ENCODE data around the gene MRPL33. TPM values are rescaled to one million over a fixed set of nuclear protein-coding genes. Genes with fewer than 3 reads are reported as not detected.

MRPL33 gene
- polyA plus RNA-seq, 3 donors = 67.4 to 341 (median 331) TPM

- Mint-ChIP-seq H3K27ac (no peak overlapping the region), H3K36me3 (no peaks in the 10 kb centered on the region), H3K9me3 (peaks cover 2 to 12% (median 6%) of the 10 kb centered on the region in 7 donors)
Observed at GRCh38 chr2:27730980-27731691, 40.4 kb upstream of the MRPL33 start.

DNA sequence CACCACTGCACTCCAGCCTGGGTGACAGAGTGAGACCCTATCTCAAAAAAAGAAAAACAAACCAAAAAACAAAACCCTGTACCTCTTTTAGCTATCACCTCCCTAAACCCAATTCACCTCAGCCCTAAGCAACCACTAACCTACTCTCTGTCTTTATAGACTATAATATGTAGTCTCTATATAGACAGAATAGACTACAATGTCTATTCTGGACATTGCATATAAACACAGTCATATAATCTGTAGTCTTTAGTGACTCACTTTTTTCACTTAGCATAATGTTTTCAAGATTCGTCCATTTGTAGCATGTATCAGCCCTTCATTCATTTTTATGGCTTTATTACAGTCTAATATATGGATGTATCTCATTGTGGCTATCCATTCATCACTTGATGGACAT lies 37.2 kb upstream of the MRPL33 start:
- no peak for DNase-seq
- no peak overlapping the region for H3K4me3 ChIP-seq (replicated peaks in 1 of 3; ENCODE audit: low read depth in 2 of 3, low read length in 3 of 3)
- H3K27me3 ChIP-seq (ENCODE audit: control insufficient read depth in 2 of 2, insufficient read depth in 2 of 2, low read length in 2 of 2) = no peaks in the 10 kb centered on the region
- no peaks in the 10 kb centered on the region for H3K79me2 ChIP-seq (ENCODE audit: insufficient read depth, low read length)
- WGBS (ENCODE audit: insufficient coverage) = no CpG with 5 or more reads among the region's 1 CpG
- peaks cover 2 to 12% (median 6%) of the 10 kb centered on the region in 7 donors for H3K9me3 Mint-ChIP-seq
- H3K36me3 Mint-ChIP-seq = no peaks in the 10 kb centered on the region
- no peak overlapping the region for H3K27ac ChIP-seq (ENCODE audit: low read depth in 1 of 2, low read length in 2 of 2)
- no peaks in the 10 kb centered on the region for H3K36me3 ChIP-seq (replicated peaks in 1 of 2; ENCODE audit: control insufficient read depth in 1 of 2, insufficient read depth in 2 of 2, low read length in 2 of 2)
- no peaks in the 10 kb centered on the region for H4K20me1 ChIP-seq (ENCODE audit: insufficient read depth, low read length)
- H3K9me3 ChIP-seq (replicated peaks in 1 of 2; ENCODE audit: control insufficient read depth in 1 of 2, insufficient read depth in 1 of 2, low read length in 2 of 2) = peaks cover 0 to 5% of the 10 kb centered on the region in 2 donors
- H3K9ac ChIP-seq (ENCODE audit: insufficient read depth, low read length, poor library complexity, severe bottlenecking) = no peak overlapping the region
- peaks cover 3 to 11% (median 4%) of the 10 kb centered on the region in 3 donors for H3K27me3 Mint-ChIP-seq (ENCODE audit: low read depth in 3 of 3)
- no peak overlapping the region for H3K27ac Mint-ChIP-seq
- H3K4me2 ChIP-seq (replicated peaks; ENCODE audit: extremely low read depth, low read length, poor library complexity, severe bottlenecking) = no peak overlapping the region
- intact Hi-C loops (cut with micrococcal nuclease) = no loop called here
- no peak overlapping the region for H2AFZ ChIP-seq (ENCODE audit: insufficient read depth, low read depth, low read length, poor library complexity, severe bottlenecking)
- H3K4me1 ChIP-seq (ENCODE audit: control insufficient read depth in 1 of 2, insufficient read depth in 2 of 2, low read length in 2 of 2) = peaks cover 15 to 24% of the 10 kb centered on the region in 2 donors
- TF ChIP-seq, protein P1, sequence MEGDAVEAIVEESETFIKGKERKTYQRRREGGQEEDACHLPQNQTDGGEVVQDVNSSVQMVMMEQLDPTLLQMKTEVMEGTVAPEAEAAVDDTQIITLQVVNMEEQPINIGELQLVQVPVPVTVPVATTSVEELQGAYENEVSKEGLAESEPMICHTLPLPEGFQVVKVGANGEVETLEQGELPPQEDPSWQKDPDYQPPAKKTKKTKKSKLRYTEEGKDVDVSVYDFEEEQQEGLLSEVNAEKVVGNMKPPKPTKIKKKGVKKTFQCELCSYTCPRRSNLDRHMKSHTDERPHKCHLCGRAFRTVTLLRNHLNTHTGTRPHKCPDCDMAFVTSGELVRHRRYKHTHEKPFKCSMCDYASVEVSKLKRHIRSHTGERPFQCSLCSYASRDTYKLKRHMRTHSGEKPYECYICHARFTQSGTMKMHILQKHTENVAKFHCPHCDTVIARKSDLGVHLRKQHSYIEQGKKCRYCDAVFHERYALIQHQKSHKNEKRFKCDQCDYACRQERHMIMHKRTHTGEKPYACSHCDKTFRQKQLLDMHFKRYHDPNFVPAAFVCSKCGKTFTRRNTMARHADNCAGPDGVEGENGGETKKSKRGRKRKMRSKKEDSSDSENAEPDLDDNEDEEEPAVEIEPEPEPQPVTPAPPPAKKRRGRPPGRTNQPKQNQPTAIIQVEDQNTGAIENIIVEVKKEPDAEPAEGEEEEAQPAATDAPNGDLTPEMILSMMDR (IDR thresholded peaks at IDR 0.05) = no peak
- H3K4me1 Mint-ChIP-seq = peaks cover 21% of the 10 kb centered on the region
- H3K4me3 Mint-ChIP-seq = no peak overlapping the region

More at GRCh38 chr2:27730980-27731691, 40.4 kb upstream of the MRPL33 start:
- H3K4me1 ChIP-seq (ENCODE audit: control insufficient read depth in 1 of 2, insufficient read depth in 2 of 2, low read length in 2 of 2) = peaks cover 20 to 21% of the 10 kb centered on the region in 2 donors
- H3K9me3 ChIP-seq (replicated peaks in 1 of 2; ENCODE audit: control insufficient read depth in 1 of 2, insufficient read depth in 1 of 2, low read length in 2 of 2) = peaks cover 0 to 5% of the 10 kb centered on the region in 2 donors
- H3K4me2 ChIP-seq (replicated peaks; ENCODE audit: extremely low read depth, low read length, poor library complexity, severe bottlenecking) = no peak overlapping the region
- Mint-ChIP-seq H3K27me3 (ENCODE audit: low read depth in 3 of 3) (peaks cover 4 to 5% (median 5%) of the 10 kb centered on the region in 3 donors), H3K4me3 (no peak overlapping the region), H3K4me1 (peaks cover 27% of the 10 kb centered on the region)
- no peaks in the 10 kb centered on the region for H4K20me1 ChIP-seq (ENCODE audit: insufficient read depth, low read length)
- H3K79me2 ChIP-seq (ENCODE audit: insufficient read depth, low read length) = no peaks in the 10 kb centered on the region
- no peak overlapping the region for H2AFZ ChIP-seq (ENCODE audit: insufficient read depth, low read depth, low read length, poor library complexity, severe bottlenecking)
- no peaks in the 10 kb centered on the region for H3K27me3 ChIP-seq (ENCODE audit: control insufficient read depth in 2 of 2, insufficient read depth in 2 of 2, low read length in 2 of 2)
- no peak overlapping the region for H3K9ac ChIP-seq (ENCODE audit: insufficient read depth, low read length, poor library complexity, severe bottlenecking)
- DNase-seq = no peak
- TF ChIP-seq, protein P1 (IDR thresholded peaks at IDR 0.05) = no peak
- no peak overlapping the region for H3K27ac ChIP-seq (ENCODE audit: low read depth in 1 of 2, low read length in 2 of 2)
- H3K4me3 ChIP-seq (replicated peaks in 1 of 3; ENCODE audit: low read depth in 2 of 3, low read length in 3 of 3) = no peak overlapping the region
- 90% methylated on average over 1 of the region's 4 CpGs for WGBS (ENCODE audit: insufficient coverage)
- intact Hi-C loops (cut with micrococcal nuclease) = no loop called here
- no peaks in the 10 kb centered on the region for H3K36me3 ChIP-seq (replicated peaks in 1 of 2; ENCODE audit: control insufficient read depth in 1 of 2, insufficient read depth in 2 of 2, low read length in 2 of 2)
